ENCODE data around the gene NEK9.
"Not testable (repeated sequence)": the region's sequence is repeated elsewhere in the genome, so short reads cannot be mapped to it uniquely, and the experiment has no call there.

Gene NEK9

DNA sequence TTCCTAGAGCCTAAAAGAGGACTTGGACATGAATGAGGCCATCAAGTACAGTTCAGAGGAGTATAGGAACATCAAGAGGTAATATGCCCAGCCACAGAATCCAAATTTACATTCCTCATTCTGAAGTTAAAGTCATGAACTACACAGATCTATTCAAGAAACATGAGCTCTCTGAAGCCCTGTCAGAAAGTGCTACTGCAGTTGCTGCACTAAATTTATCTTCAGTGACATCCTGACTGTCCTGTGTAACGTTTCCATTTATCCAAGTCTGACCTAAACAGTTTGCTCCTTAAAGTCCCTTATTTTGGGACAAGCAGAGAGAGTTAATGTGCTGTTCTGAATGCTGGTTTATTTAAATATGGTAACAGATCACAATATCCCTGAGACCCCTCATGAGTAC lies 28.2 kb downstream of the NEK9 start:
- DNase-seq: no peak

DNA sequence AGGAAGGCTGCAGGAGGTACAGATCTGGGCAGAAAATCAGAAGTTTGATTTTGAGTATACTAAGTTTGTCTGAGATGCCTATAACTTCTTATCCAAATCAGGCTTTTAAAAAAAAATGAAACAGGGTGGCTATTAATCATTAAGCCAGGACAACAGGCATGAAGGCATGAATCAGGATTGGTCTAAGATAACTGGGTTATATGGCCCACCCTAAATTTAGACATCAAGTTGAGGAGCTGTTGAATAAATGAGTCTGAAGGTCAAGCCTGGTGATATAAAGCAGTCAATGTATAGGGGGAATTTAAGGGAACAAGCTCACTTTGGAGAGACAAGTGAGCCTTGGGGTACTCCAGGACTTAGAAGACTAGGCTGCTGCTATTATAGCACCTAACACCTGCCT lies 28.6 kb downstream of the NEK9 start:
- no peak for DNase-seq

DNA sequence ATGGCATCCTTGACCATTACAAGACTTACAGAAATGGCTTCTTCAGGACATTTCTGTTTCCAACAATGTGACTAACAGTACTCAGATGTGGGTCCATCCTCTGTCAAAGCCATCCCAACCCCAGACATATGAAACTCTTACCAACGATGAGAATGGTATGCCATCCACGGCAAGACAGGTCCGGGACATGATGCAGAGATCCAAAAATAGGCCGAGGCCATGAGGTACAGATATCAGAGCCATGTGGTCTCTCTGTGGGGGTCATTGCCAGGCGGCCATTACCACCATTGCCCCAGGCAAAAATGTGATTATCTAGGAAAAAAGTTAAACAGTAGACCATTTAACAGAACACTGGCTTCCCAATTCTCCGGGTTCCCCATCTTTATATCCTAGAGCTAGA lies 29.9 kb downstream of the NEK9 start:
- DNase-seq: no peak

DNA sequence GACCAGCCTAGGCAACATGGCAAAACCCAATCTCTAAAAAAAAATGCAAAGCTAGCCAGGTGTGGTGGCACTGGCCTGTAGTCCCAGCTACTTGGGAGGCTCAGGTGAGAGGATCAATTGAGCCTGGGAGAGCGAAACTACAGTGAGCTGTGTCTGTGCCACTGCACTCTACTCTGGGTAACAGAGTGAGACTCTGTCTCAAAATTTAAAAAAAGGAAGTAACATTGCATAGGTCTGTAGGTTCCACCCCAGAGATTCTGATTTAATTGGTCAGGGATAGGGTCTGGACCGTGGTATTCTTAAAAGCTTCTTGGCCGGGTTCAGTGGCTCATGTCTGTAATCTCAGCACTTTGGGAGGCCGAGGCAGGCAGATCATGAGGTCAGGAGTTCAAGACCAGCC lies 31.2 kb downstream of the NEK9 start:
- DNase-seq: no peak

- DNase-seq: no peak
Observed at GRCh38 chr14:75094896-75095295, 32.0 kb downstream of the NEK9 start.

DNA sequence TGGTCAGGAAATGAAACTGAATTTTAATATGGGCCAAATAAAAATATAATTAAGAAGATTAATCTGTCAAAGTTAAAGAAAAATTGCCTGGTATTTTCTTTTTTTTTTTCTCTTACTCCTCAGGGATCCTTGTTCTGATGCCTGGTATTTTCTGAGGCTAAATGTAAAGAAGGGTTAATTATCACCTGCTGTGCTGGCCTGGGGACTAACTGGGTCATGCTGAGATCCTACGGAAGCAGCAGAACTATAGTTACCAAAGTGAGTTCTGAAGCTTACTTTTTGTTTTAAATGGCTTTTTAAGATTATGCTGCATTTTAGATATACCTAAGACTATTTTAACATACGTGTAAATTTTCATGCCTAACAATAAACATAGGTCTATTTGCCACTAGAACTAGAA lies 34.1 kb downstream of the NEK9 start:
- DNase-seq: no peak

DNA sequence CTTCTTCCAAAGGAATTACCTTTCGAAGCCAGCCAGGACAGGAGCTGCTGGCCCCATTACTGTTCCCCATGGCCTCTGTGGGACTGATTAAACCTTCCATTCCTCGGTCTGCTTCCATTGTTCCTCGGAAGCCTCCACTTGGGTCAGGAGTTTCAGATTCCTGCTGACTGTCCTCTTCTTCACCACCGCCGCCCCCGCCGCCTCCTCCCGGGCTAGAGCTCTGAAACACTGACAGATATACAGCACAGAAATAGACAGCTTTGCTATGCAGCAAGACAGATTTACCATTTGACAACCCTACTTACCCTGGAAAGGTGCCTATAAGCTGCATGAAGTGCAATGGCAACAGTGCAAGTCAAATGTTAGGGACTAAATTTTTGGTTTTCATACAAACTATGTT lies 35.6 kb downstream of the NEK9 start:
- no peak for DNase-seq

DNA sequence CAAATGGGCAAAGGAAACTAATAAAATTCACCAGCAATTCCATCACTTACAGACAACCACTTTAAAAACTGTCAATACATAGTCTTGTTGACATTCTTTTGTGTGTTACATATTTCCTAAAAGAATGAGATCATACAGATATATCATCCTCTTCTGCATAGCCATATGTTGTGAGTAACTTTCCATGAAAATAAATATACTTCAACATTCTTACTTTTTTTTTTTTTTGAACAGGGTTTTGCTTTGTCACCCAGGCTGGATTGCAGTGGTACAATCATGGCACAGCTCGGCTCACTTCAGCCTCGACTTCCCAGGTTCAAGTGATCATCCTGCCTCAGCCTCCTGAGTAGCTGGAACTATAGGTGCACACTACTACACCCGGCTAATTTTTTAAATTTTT lies 36.5 kb downstream of the NEK9 start:
- DNase-seq: no peak

GRCh38 chr14:75088566-75089373 lies 38.1 kb downstream of the NEK9 start:
- peak; percentile 59 to 81 (median 74) for DNase-seq

DNA sequence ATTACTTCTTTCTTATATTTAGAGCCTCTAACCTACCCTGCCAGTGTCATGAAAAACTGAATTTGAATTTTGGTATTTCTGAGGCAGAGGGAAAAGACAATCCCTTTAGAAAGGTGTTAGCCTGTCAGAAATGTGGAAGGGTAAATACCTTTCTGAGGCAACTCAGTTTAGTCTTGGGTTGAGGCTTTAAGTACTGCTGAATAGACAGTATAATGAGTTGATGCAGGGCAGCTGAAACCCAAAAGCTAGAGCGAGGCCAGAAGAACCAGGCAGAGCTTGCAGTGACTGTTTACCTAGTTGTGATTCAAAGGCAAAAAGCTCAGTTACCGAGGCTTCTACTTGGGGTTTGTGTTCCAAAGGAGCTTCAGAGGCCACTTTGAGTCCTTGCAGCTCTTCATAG lies 38.7 kb downstream of the NEK9 start:
- DNase-seq: no peak

- DNase-seq: no peak
Observed at GRCh38 chr14:75084513-75084912, 42.3 kb downstream of the NEK9 start.

DNA sequence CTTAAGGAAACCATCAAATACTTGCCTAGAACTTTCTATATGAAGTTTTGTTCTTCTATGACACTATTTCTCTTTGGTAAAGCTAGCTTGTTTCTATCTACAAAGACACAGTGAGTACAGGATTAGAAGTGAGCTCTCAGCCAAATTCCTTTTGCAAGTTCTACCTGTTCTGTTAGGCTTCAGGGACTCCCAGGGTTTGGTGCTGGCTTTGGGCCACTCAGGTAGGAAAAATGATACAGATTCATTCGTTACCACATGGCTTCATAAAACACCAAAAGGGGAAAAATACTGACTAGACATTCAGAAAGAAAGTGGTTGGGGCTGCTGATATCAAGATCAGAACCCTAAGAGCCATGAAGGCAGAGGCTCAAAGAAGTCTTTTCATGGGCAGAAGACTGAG lies 43.6 kb downstream of the NEK9 start:
- DNase-seq: no peak

- DNase-seq: no peak
Observed at GRCh38 chr14:75081660-75082229, 45.1 kb downstream of the NEK9 start.

GRCh38 chr14:75079521-75079920 lies 47.3 kb downstream of the NEK9 start:
- no peak for DNase-seq

DNA sequence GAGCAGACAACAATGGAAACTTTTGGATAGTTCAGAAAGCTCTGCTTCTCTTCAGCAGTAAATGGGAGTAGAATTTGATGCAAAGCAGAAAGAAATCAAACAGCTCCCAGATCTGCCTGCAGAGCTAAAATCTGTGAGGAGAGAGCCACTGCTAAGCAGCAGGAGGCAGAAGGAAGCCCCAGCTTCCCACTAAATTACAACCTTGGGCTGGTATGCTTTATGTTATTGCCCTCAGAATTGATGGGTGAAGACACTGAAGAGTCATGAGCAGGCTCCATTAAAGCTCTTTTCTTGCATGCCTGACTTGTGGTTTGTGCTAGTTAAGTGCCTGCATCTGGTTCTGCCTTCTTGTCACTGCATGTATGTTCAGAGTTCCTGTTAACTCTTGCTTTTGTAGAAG lies 49.1 kb downstream of the NEK9 start:
- no peak for DNase-seq

DNA sequence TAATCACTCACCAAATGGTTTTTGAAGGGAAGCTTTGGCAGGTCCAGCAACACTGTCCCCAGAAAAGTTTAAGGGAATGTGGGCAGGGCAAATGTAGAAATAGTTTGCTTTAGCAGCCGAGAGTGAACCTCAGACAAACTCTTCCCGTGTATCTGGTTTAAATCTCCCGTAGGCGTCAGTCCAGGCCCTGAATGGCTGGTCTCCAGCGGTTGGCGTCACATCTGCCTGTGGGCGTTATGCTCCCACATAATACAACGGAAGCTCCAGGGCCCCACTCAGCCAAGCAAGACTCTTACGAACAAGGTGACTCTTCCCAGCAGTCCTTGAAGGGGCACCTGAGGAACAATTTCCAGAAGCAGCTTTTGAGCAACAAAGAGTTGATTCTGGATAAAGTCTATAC lies 56.5 kb downstream of the NEK9 start:
- DNase-seq: no peak

- DNase-seq: no peak
Observed at GRCh38 chr14:75069811-75070145, 57.1 kb downstream of the NEK9 start.

GRCh38 chr14:75069121-75069810 lies 57.6 kb downstream of the NEK9 start, which contains the start of gene ZC2HC1C:
ZC2HC1C (plus strand) TSS chr14:75069641; CDS start chr14:75070574, 933 bp downstream.
- peak; percentile 93 to 97 (median 95) for DNase-seq

DNA sequence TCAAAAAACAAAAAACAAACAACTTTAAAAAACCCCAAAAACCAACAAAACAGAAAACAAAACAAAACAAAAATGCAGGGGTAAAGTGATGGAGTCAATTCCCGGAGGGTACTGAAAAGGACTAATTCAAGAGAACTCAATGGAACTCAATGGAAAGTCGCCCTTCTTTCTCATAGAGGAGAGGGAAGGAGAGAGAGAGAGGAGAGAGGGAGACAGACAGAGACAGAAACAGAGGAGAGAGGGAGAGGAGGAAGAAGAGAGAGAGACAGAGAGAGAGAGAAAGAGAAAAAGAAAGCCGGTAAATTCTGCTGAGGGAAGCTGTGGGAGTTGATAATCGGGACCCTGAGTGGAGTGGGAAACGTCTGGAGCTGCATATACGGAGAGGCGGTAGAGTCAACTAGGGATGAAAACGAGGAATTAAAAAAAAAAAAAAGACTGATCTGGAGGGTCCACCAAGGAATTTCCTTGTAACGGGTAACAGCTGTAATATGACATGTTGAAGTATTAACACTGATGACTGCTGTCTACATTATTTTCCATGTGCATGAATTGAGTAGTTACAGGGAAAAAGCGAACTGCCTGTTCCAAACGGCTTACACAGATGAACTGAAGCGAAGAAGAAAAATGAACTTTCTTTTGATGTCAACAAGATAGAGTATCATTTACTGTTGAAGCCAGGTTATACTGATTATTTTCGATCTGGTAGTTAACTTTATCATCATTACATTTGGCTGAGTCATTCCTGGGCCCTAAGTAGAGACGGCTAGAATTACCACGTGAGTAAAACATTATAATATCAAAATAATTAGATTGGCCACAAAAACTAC lies 58.3 kb downstream of the NEK9 start:
- peak in 1 of 4 experiments; percentile 8 for DNase-seq

- DNase-seq: not testable (repeated sequence)
Observed at GRCh38 chr14:75067765-75068164, 59.1 kb downstream of the NEK9 start.

DNA sequence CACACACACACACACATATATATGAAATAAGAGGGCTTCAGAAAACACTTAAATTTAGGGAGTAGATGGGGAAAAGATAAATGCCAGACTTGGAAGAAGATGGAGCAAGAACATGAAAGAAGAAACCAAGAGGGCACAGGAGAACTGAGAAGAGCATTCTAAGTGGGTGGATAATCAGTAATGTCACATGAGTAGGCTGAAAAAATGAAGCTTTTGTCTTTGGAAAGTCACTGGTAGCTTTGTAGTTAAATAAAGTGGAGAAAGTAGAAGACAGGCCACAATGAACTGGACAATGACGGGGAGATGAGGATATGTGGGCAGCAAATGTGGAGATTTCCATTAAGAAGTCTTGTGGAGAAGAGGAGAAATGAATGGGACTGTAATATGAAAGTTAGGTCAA lies 59.6 kb downstream of the NEK9 start:
- DNase-seq: peak in 2 of 4 experiments; percentile 27 to 48

DNA sequence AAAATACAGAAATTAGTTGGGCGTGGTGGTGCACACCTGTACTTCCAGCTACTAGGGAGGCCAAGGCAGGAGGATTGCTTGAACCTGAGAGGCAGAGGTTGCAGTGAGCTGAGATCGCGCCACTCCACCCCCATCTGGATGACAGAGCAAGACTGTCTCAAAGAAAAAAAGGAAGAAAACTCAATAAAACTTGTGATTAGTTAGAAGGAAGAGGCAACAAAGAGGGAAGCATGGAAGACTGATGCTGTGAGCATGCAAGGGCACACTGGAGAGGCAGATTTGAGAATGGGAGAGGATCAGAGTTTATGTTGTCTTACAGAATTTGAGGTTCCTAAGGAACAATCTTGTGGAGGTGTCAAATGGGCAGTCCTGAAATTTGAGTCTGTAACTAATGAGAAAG lies 60.2 kb downstream of the NEK9 start:
- peak; percentile 33 to 77 (median 68) for DNase-seq

GRCh38 chr14:75064205-75064567 lies 62.7 kb downstream of the NEK9 start:
- DNase-seq: no peak
